Right ventricle myocardium superior (tissue), 1 donor: ENCODE measurements around the gene SLC46A1. TPM values are rescaled to one million over a fixed set of nuclear protein-coding genes. Genes with fewer than 3 reads are reported as not detected.
"Not testable (repeated sequence)": the region's sequence is repeated elsewhere in the genome, so short reads cannot be mapped to it uniquely, and the experiment has no call there.

Experiments used
- ATAC-seq: fragments of 200-7000 bp; cut with Tn5 transposase; one replicate; pipeline ENCODE4 v1.9.1; 2020; ENCODE audit warnings: mild to moderate bottlenecking; ENCODE audit not compliant: poor library complexity
- DNase-seq: peaks from one replicate; pipeline ENCODE4 v3.0.0-alpha.2; 2020
- intact Hi-C: fragments of 100-400 bp; cut with DNase I; formaldehyde crosslinking; loops from one replicate; pipeline ENCODE4 v1.11.2; 2022
- long read RNA-seq: library from polyadenylated mRNA; unstranded; transcript quantifications from one replicate; pipeline ENCODE4 v2.0.0, GENCODE V29; 2021
- total RNA-seq: library from RNA; stranded (reverse); fragmentation: NEBNext Ultra II Directional; extraction: Animal tissue kit (Norgen Biotek cat#: 25700); gene quantifications from one replicate; pipeline ENCODE4 v1.2.1, GENCODE V29; 2021
- donor health status: DM: no; HTN: yes; CAD: no; lungs with severe emphysema.

SLC46A1 gene
- total RNA-seq = 6.3 TPM
- long read RNA-seq, full-length matches to known transcripts = 2 of 3 reads
- long read RNA-seq, partial matches to known transcripts = 0 of 3 reads
- long read RNA-seq, other reads (novel, unspliced or antisense) = 1 of 3 reads

GRCh38 chr17:28405632-28406472, at the start of gene SLC46A1:
Gene SLC46A1, minus strand, starts transcription at chr17:28406212. Its CDS starts 98 bp downstream, at chr17:28406114.
- intact Hi-C loops = no loop called here
- peak; percentile 90 for ATAC-seq
- peak; percentile 79 for DNase-seq

GRCh38 chr17:28449859-28450258, 43.8 kb upstream of the SLC46A1 start:
- ATAC-seq = no peak

GRCh38 chr17:28447396-28447760, 41.4 kb upstream of the SLC46A1 start:
- ATAC-seq (no peak), DNase-seq (no peak)
- intact Hi-C loops = no loop called here

More at GRCh38 chr17:28449859-28450258, 43.8 kb upstream of the SLC46A1 start:
- intact Hi-C loops = no loop called here
- DNase-seq = no peak

GRCh38 chr17:28446716-28447395, 40.8 kb upstream of the SLC46A1 start:
- no peak for ATAC-seq
- DNase-seq = no peak
- intact Hi-C loops = no loop called here

- ATAC-seq (no peak), DNase-seq (no peak)
- intact Hi-C loops = no loop called here
These were observed 38.1 kb upstream of the SLC46A1 start for GRCh38 chr17:28443901-28444638.

GRCh38 chr17:28434326-28434725, 28.3 kb upstream of the SLC46A1 start:
- intact Hi-C loops, DNase-seq, ATAC-seq: not testable (repeated sequence)

GRCh38 chr17:28433721-28434120, 27.7 kb upstream of the SLC46A1 start:
- intact Hi-C loops = no loop called here
- ATAC-seq = no peak
- DNase-seq = no peak

- DNase-seq, ATAC-seq, intact Hi-C loops: not testable (repeated sequence)
These were observed 22.0 kb upstream of the SLC46A1 start for GRCh38 chr17:28427982-28428381.

- intact Hi-C loops = no loop called here
- no peak for ATAC-seq
- DNase-seq = no peak
These were observed 21.4 kb upstream of the SLC46A1 start for GRCh38 chr17:28427371-28427770.

GRCh38 chr17:28426081-28426519, 20.1 kb upstream of the SLC46A1 start:
- DNase-seq = no peak
- intact Hi-C loops = no loop called here
- ATAC-seq = no peak

GRCh38 chr17:28425206-28425605, 19.2 kb upstream of the SLC46A1 start:
- no peak for ATAC-seq
- DNase-seq = no peak
- intact Hi-C loops = no loop called here

GRCh38 chr17:28421787-28422305, 15.8 kb upstream of the SLC46A1 start:
- intact Hi-C loops = no loop called here
- ATAC-seq (no peak), DNase-seq (no peak)

GRCh38 chr17:28416703-28417311, 10.8 kb upstream of the SLC46A1 start:
- intact Hi-C loops = no loop called here
- ATAC-seq (peak; percentile 84), DNase-seq (no peak)

GRCh38 chr17:28415886-28416285, 9.9 kb upstream of the SLC46A1 start:
- DNase-seq (no peak), ATAC-seq (no peak)
- intact Hi-C loops = no loop called here

GRCh38 chr17:28413804-28414203, 7.8 kb upstream of the SLC46A1 start:
- DNase-seq = no peak
- intact Hi-C loops = no loop called here
- ATAC-seq = no peak

GRCh38 chr17:28412099-28412498, 6.1 kb upstream of the SLC46A1 start:
- intact Hi-C loops = no loop called here
- no peak for DNase-seq
- ATAC-seq = no peak

- ATAC-seq (no peak), DNase-seq (no peak)
- intact Hi-C loops = no loop called here
These were observed 1.9 kb upstream of the SLC46A1 start for GRCh38 chr17:28407974-28408306.

- intact Hi-C loops = no loop called here
- no peak for ATAC-seq
- no peak for DNase-seq
These were observed 1.3 kb upstream of the SLC46A1 start for GRCh38 chr17:28407130-28407973.
